ENCODE measurements around the gene NKX1-1.

DNA sequence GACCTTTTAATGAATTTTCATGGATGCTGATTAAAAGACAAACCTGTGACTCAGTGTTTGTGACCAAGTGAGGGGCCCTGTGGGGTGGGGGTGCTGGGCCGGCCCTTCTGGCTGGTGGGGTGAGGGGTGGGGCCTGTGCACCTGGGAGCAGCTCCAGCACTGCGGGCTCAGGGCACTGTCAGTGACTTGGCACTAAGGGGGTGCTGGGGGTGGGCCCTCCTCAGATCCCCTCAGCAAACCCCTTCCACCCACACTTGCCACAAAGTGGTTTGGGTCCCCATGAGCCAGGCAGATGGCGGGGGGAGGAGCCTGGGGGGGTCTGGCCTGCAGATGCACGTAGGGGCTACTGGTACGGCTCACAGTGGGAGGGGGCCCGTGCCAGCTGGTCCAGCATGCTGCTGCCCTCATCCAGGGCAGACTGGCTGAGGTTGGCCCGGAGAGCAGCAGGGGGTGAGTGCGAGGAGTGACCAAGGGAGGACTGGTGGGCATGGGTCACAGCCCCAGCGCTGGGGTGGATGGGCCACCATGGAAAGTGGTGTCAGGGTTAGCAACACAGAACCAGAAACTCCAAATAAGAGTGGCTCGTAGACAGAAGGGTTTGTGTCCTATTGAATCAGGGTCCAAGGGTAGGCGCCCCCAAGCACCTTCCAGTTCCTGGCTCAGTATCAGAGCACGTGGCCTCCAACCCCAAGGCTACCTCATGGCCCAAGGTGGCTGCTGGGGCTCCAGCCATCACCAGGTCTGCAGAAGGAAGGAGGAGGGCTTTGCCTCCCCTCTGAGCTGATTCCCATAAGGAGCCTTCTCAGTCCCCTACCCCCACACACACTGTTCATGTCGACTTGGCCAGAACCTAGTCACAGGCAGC, 10.1 kb downstream of the NKX1-1 start:
- TF ChIP-seq, protein P1, sequence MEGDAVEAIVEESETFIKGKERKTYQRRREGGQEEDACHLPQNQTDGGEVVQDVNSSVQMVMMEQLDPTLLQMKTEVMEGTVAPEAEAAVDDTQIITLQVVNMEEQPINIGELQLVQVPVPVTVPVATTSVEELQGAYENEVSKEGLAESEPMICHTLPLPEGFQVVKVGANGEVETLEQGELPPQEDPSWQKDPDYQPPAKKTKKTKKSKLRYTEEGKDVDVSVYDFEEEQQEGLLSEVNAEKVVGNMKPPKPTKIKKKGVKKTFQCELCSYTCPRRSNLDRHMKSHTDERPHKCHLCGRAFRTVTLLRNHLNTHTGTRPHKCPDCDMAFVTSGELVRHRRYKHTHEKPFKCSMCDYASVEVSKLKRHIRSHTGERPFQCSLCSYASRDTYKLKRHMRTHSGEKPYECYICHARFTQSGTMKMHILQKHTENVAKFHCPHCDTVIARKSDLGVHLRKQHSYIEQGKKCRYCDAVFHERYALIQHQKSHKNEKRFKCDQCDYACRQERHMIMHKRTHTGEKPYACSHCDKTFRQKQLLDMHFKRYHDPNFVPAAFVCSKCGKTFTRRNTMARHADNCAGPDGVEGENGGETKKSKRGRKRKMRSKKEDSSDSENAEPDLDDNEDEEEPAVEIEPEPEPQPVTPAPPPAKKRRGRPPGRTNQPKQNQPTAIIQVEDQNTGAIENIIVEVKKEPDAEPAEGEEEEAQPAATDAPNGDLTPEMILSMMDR (conservative IDR thresholded peaks at IDR 0.05): no peak
- TF ChIP-seq EZH2 (IDR thresholded peaks at IDR 0.05; ENCODE audit: low read depth): no peak
